GM12801 (cell line): Measurements from ENCODE around the gene CCDC91.

Experiments
- CTCF ChIP-seq: IDR thresholded peaks from one replicate; pipeline ENCODE4 v1.5.1; 2011; ENCODE audit warnings: control low read depth; ENCODE audit not compliant: insufficient read length; ENCODE audit errors: extremely low read depth

CCDC91 gene

GRCh38 chr12:28234444-28234843, 44.2 kb downstream of the CCDC91 start:
- no peak for TF ChIP-seq CTCF

GRCh38 chr12:28235015-28235414, 44.8 kb downstream of the CCDC91 start:
- no peak for TF ChIP-seq CTCF

- no peak for TF ChIP-seq CTCF
These were observed 45.7 kb downstream of the CCDC91 start for GRCh38 chr12:28235985-28236384.

- no peak for TF ChIP-seq CTCF
These were observed 47.2 kb downstream of the CCDC91 start for GRCh38 chr12:28237423-28237822.

GRCh38 chr12:28239918-28240317, 49.7 kb downstream of the CCDC91 start:
- no peak for TF ChIP-seq CTCF

GRCh38 chr12:28240853-28241252, 50.6 kb downstream of the CCDC91 start:
- TF ChIP-seq CTCF = no peak

- no peak for TF ChIP-seq CTCF
These were observed 51.9 kb downstream of the CCDC91 start for GRCh38 chr12:28242129-28242495.
